Astrocyte (in vitro differentiated cells and primary cell): ENCODE measurements around the gene PCDH8.

ENCODE experiments used
- CTCF ChIP-seq: IDR thresholded peaks from 2 replicates; pipeline ENCODE4 v1.5.1; 2011; ENCODE audit warnings: low read depth, mild to moderate bottlenecking, inconsistent platforms, low read length, moderate library complexity; ENCODE audit not compliant: insufficient read depth
- EZH2 ChIP-seq: IDR thresholded peaks from 2 replicates; pipeline ENCODE4 v1.6.1; 2012; ENCODE audit warnings: mild to moderate bottlenecking, low read length, inconsistent platforms; ENCODE audit not compliant: insufficient read depth

DNA sequence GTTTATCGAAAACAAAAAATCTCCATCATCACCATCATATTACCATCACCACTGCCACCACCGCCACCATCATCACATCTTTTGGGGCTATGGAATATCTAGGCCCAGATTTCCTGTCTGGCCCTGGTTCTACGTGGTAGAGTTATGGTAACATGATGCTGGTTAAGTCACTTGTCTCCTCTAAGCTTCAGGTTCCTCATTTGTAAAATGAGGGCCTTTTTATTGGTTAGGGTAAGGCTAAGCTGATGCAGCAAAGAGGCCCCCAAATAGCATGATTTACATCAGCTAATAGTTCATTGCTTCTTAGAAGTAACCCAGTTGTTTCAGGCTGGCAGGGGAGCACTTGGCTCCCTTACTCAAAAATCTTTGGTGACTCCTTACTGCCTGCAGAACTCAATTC is 37.9 kb downstream of the PCDH8 start:
- TF ChIP-seq EZH2 (no peak), CTCF (no peak)
